ENCODE measurements around the gene PPARG. TPM values are rescaled to one million over a fixed set of nuclear protein-coding genes. Genes with fewer than 3 reads are reported as not detected.

Gene PPARG
- total RNA-seq, 1 donor, result 4.7 TPM

- no peak for DNase-seq (ENCODE audit: low read depth)
- no peak for TF ChIP-seq CTCF (IDR thresholded peaks at IDR 0.05; ENCODE audit: insufficient read depth, low read depth, low read length)
These were observed 149.4 kb downstream of the PPARG start for GRCh38 chr3:12438318-12438717.

GRCh38 chr3:12439161-12439940 is 150.5 kb downstream of the PPARG start:
- no peak for DNase-seq (ENCODE audit: low read depth)
- TF ChIP-seq CTCF (IDR thresholded peaks at IDR 0.05; ENCODE audit: insufficient read depth, low read depth, low read length), result no peak

More at GRCh38 chr3:12438318-12438717, 149.4 kb downstream of the PPARG start:
- no peak overlapping the region for H3K4me3 ChIP-seq (ENCODE audit: low read depth, low read length)

GRCh38 chr3:12440927-12441714 is 152.3 kb downstream of the PPARG start:
- peak; percentile 56 for DNase-seq (ENCODE audit: low read depth)
- H3K4me3 ChIP-seq (ENCODE audit: low read depth, low read length), result no peak overlapping the region
- no peak for TF ChIP-seq CTCF (IDR thresholded peaks at IDR 0.05; ENCODE audit: insufficient read depth, low read depth, low read length)

More at GRCh38 chr3:12439161-12439940, 150.5 kb downstream of the PPARG start:
- no peak overlapping the region for H3K4me3 ChIP-seq (ENCODE audit: low read depth, low read length)

GRCh38 chr3:12442654-12443501 is 154.0 kb downstream of the PPARG start:
- no peak for TF ChIP-seq CTCF (IDR thresholded peaks at IDR 0.05; ENCODE audit: insufficient read depth, low read depth, low read length)
- peak; percentile 27 for DNase-seq (ENCODE audit: low read depth)
- no peak overlapping the region for H3K4me3 ChIP-seq (ENCODE audit: low read depth, low read length)

- no peak for DNase-seq (ENCODE audit: low read depth)
- no peak overlapping the region for H3K4me3 ChIP-seq (ENCODE audit: low read depth, low read length)
- no peak for TF ChIP-seq CTCF (IDR thresholded peaks at IDR 0.05; ENCODE audit: insufficient read depth, low read depth, low read length)
These were observed 155.1 kb downstream of the PPARG start for GRCh38 chr3:12443781-12444522.

All from fibroblast of villous mesenchyme (primary cell).